GM23338 (cell line): ENCODE data around the gene RBM8A. TPM values are rescaled to one million over a fixed set of nuclear protein-coding genes. Genes with fewer than 3 reads are reported as not detected.

Source experiments
- ATAC-seq: fragments of 200-7000 bp; cut with Tn5 transposase; 3 replicates; pipeline ENCODE4 v1.9.1; 2020
- DNase-seq: peaks from one replicate; pipeline ENCODE4 v3.0.0-alpha.2; 2015; ENCODE audit warnings: low spot score
- H2AFZ ChIP-seq: fragments of 200-600 bp; sonication (generic); 2 replicates; pipeline ENCODE4 v1.8.0; 2016; ENCODE audit warnings: antibody characterized with exemption, mild to moderate bottlenecking, moderate library complexity
- H3F3A ChIP-seq: fragments of 200-600 bp; sonication (generic); replicated peaks from 2 replicates; pipeline ENCODE4 v1.8.0; 2017; ENCODE audit warnings: antibody characterized with exemption, mixed run types, low read depth
- H3K27ac ChIP-seq: fragments of 200-600 bp; sonication (generic); 2 replicates; pipeline ENCODE4 v1.6.1; 2016; ENCODE audit warnings: low read depth
- H3K27me3 ChIP-seq: fragments of 200-600 bp; sonication (generic); 2 replicates; pipeline ENCODE4 v1.8.0; 2016; ENCODE audit warnings: mild to moderate bottlenecking, mixed run types, moderate library complexity; ENCODE audit not compliant: insufficient read depth
- H3K36me3 ChIP-seq: fragments of 200-600 bp; sonication (generic); 2 replicates; pipeline ENCODE4 v1.8.0; 2016; ENCODE audit warnings: mild to moderate bottlenecking; ENCODE audit not compliant: insufficient read depth
- H3K4me1 ChIP-seq: fragments of 200-600 bp; sonication (generic); 2 replicates; pipeline ENCODE4 v1.8.0; 2016; ENCODE audit warnings: mild to moderate bottlenecking, moderate library complexity; ENCODE audit not compliant: insufficient read depth
- H3K4me2 ChIP-seq: fragments of 200-600 bp; sonication (generic); 2 replicates; pipeline ENCODE4 v1.7.1; 2017; ENCODE audit warnings: mixed run types
- H3K4me3 ChIP-seq: fragments of 200-600 bp; sonication (generic); 2 replicates; pipeline ENCODE4 v1.6.1; 2016; ENCODE audit warnings: mixed run types
- H3K79me2 ChIP-seq: fragments of 200-600 bp; sonication (generic); replicated peaks from 2 replicates; pipeline ENCODE4 v1.8.0; 2017; ENCODE audit warnings: mild to moderate bottlenecking; ENCODE audit not compliant: insufficient read depth
- H3K9me2 ChIP-seq: fragments of 200-600 bp; sonication (generic); 2 replicates; pipeline ENCODE4 v1.8.0; 2017; ENCODE audit not compliant: insufficient read depth
- H4K20me1 ChIP-seq: fragments of 200-600 bp; sonication (generic); replicated peaks from 2 replicates; pipeline ENCODE4 v1.8.0; 2017; ENCODE audit warnings: mild to moderate bottlenecking; ENCODE audit not compliant: insufficient read depth
- H3K27ac Mint-ChIP-seq: 2 replicates; pipeline ENCODE4 v1.8.0; 2020; ENCODE audit warnings: inconsistent platforms, mild to moderate bottlenecking, moderate library complexity, mixed read lengths
- H3K27me3 Mint-ChIP-seq: 3 replicates; pipeline ENCODE4 v1.8.0; 2022; ENCODE audit warnings: low read depth, mild to moderate bottlenecking, moderate library complexity, mixed read lengths, inconsistent platforms; ENCODE audit not compliant: insufficient read depth, poor library complexity
- H3K36me3 Mint-ChIP-seq: 3 replicates; pipeline ENCODE4 v1.8.0; 2021; ENCODE audit warnings: low read depth, mild to moderate bottlenecking, inconsistent platforms, moderate library complexity, mixed read lengths
- H3K4me1 Mint-ChIP-seq: 3 replicates; pipeline ENCODE4 v1.8.0; 2020; ENCODE audit warnings: mild to moderate bottlenecking, inconsistent platforms, mixed read lengths
- H3K4me3 Mint-ChIP-seq: 3 replicates; pipeline ENCODE4 v1.8.0; 2021; ENCODE audit warnings: moderate library complexity, mild to moderate bottlenecking, inconsistent platforms, mixed read lengths
- H3K9me3 Mint-ChIP-seq: 3 replicates; pipeline ENCODE4 v1.8.0; 2020; ENCODE audit warnings: moderate library complexity, mild to moderate bottlenecking, inconsistent platforms, mixed read lengths
- CREB1 ChIP-seq: fragments of 250-450 bp; sonication (Bioruptor Pico); IDR thresholded peaks from 2 replicates; pipeline ENCODE4 v1.5.0; 2020; ENCODE audit warnings: low read depth, mild to moderate bottlenecking, moderate library complexity
- EZH2 ChIP-seq: fragments of 200-600 bp; sonication (generic); IDR thresholded peaks from one replicate; pipeline ENCODE4 v1.8.0; 2017; ENCODE audit warnings: antibody characterized with exemption, mild to moderate bottlenecking, low read depth; ENCODE audit not compliant: unreplicated experiment
- JUNB ChIP-seq: IDR thresholded peaks from one replicate; pipeline ENCODE4 v1.6.1; 2016; ENCODE audit warnings: antibody characterized with exemption; ENCODE audit not compliant: unreplicated experiment
- NANOG ChIP-seq: IDR thresholded peaks from 2 replicates; pipeline ENCODE4 v1.6.1; 2016; ENCODE audit warnings: antibody characterized with exemption, borderline replicate concordance
- POLR2AphosphoS5 ChIP-seq: IDR thresholded peaks from 2 replicates; pipeline ENCODE4 v1.6.1; 2016; ENCODE audit warnings: antibody characterized with exemption, low read depth
- STAT1 ChIP-seq: IDR thresholded peaks from one replicate; pipeline ENCODE4 v1.6.1; 2016; ENCODE audit warnings: antibody characterized with exemption; ENCODE audit not compliant: unreplicated experiment
- ZNF114 ChIP-seq: fragments of 250-450 bp; sonication (Bioruptor Pico); IDR thresholded peaks from 2 replicates; pipeline ENCODE4 v1.5.0; 2020; ENCODE audit warnings: mild to moderate bottlenecking, moderate library complexity
- ZNF331 ChIP-seq: fragments of 250-450 bp; sonication (Bioruptor Pico); IDR thresholded peaks from 2 replicates; pipeline ENCODE4 v1.5.0; 2020; ENCODE audit warnings: low read depth, mild to moderate bottlenecking, moderate library complexity
- polyA plus RNA-seq: library from polyadenylated mRNA; unstranded; fragments of >200 nt; fragmentation: Nextera tagmentation; extraction: Ambion mirVana; gene quantifications from 2 replicates; pipeline ENCODE4 v1.2.1, GENCODE V29; 2016
- total RNA-seq: library from RNA; depleted of rRNA; stranded (reverse); fragments of >200 nt; shearing (Covaris generic); gene quantifications from 2 replicates; pipeline ENCODE4 v1.2.3, GENCODE V29; 2014
- TF ChIP-seq, protein P1 (sequence below): IDR thresholded peaks from one replicate; pipeline ENCODE4 v1.6.1; 2018; ENCODE audit warnings: antibody characterized with exemption; ENCODE audit not compliant: unreplicated experiment
- TF ChIP-seq, protein P2 (sequence below), 2 experiments: fragments of 200-600 bp in 1 of 2; sonication (generic) in 1 of 2; conservative IDR thresholded peaks; 2 replicates each; pipeline versions ENCODE4 v1.5.1 to v1.6.1; 2016 to 2017; ENCODE audit warnings: antibody characterized with exemption in 2 of 2, low read depth in 2 of 2, mild to moderate bottlenecking in 2 of 2, moderate library complexity in 1 of 2
- TF ChIP-seq, protein P3 (sequence below): IDR thresholded peaks from 2 replicates; pipeline ENCODE4 v1.6.1; 2016; ENCODE audit warnings: antibody characterized with exemption

RBM8A gene
- total and polyA plus RNA-seq, 2 experiments from 2014 or later, result 170 to 312 TPM

DNA sequence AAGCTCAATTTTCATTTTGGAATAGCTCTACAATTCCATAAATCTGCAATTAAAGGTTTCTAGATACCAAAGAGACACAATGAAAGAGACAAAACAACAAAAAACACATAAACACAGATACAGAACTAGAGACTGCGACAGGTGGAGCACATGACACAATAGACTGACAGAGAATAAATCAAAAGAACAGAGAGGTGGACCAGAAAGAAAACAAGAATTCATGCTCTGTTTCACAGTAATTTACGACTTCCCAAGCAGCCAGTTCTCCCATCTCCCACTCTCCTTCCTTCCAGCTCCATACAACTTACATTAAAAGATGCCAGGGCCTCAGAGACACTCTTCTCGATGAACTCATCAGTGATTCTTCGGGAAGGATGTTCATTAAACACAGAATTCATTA, 15.1 kb upstream of the RBM8A start:
- no peak for DNase-seq
- H3K27me3 ChIP-seq, result no peaks in the 10 kb centered on the region
- Mint-ChIP-seq H3K27me3 (peaks cover 1% of the 10 kb centered on the region), H3K36me3 (no peaks in the 10 kb centered on the region), H3K4me3 (no peak overlapping the region), H3K4me1 (peaks cover 9% of the 10 kb centered on the region), H3K27ac (no peak overlapping the region), H3K9me3 (no peaks in the 10 kb centered on the region)
- no peaks in the 10 kb centered on the region for H4K20me1 ChIP-seq
- ATAC-seq, result no peak
- no peaks in the 10 kb centered on the region for H3K79me2 ChIP-seq
- H3K27ac ChIP-seq, result no peak overlapping the region
- H3K4me3 ChIP-seq, result no peak overlapping the region
- H3K4me2 ChIP-seq, result no peak overlapping the region
- no peak overlapping the region for H2AFZ ChIP-seq
- peaks cover 7% of the 10 kb centered on the region for H3K4me1 ChIP-seq
- TF ChIP-seq STAT1, result no peak
- TF ChIP-seq ZNF114 (CRISPR knock-in tag), result no peak
- TF ChIP-seq, protein P1, sequence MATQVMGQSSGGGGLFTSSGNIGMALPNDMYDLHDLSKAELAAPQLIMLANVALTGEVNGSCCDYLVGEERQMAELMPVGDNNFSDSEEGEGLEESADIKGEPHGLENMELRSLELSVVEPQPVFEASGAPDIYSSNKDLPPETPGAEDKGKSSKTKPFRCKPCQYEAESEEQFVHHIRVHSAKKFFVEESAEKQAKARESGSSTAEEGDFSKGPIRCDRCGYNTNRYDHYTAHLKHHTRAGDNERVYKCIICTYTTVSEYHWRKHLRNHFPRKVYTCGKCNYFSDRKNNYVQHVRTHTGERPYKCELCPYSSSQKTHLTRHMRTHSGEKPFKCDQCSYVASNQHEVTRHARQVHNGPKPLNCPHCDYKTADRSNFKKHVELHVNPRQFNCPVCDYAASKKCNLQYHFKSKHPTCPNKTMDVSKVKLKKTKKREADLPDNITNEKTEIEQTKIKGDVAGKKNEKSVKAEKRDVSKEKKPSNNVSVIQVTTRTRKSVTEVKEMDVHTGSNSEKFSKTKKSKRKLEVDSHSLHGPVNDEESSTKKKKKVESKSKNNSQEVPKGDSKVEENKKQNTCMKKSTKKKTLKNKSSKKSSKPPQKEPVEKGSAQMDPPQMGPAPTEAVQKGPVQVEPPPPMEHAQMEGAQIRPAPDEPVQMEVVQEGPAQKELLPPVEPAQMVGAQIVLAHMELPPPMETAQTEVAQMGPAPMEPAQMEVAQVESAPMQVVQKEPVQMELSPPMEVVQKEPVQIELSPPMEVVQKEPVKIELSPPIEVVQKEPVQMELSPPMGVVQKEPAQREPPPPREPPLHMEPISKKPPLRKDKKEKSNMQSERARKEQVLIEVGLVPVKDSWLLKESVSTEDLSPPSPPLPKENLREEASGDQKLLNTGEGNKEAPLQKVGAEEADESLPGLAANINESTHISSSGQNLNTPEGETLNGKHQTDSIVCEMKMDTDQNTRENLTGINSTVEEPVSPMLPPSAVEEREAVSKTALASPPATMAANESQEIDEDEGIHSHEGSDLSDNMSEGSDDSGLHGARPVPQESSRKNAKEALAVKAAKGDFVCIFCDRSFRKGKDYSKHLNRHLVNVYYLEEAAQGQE, result no peak
- TF ChIP-seq, protein P2, sequence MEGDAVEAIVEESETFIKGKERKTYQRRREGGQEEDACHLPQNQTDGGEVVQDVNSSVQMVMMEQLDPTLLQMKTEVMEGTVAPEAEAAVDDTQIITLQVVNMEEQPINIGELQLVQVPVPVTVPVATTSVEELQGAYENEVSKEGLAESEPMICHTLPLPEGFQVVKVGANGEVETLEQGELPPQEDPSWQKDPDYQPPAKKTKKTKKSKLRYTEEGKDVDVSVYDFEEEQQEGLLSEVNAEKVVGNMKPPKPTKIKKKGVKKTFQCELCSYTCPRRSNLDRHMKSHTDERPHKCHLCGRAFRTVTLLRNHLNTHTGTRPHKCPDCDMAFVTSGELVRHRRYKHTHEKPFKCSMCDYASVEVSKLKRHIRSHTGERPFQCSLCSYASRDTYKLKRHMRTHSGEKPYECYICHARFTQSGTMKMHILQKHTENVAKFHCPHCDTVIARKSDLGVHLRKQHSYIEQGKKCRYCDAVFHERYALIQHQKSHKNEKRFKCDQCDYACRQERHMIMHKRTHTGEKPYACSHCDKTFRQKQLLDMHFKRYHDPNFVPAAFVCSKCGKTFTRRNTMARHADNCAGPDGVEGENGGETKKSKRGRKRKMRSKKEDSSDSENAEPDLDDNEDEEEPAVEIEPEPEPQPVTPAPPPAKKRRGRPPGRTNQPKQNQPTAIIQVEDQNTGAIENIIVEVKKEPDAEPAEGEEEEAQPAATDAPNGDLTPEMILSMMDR (conservative IDR thresholded peaks at IDR 0.05; ENCODE audit: low read depth in 2 of 2), result no peak
- TF ChIP-seq ZNF331 (CRISPR knock-in tag), result no peak
- no peaks in the 10 kb centered on the region for H3K36me3 ChIP-seq
- H3F3A ChIP-seq, result no peaks in the 10 kb centered on the region
- H3K9me2 ChIP-seq, result no peaks in the 10 kb centered on the region

DNA sequence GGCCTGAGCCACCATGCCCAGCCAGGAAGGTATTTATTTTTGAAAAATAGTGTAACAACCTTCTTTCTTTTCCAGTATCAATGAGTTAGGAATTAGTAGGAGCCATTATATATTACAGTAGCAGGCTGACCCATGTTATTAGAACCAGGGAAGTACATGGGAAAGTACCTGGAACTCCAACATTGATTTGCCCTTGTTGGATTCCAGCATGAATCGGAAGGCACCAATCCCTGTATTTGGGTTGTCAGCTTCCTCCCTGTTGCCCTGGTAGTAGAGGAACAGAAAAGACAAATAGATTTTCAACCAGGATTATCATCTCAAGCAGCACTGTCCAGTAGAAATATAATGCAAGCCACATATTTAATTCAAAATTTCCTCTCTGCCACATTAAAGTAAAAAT, 10.2 kb upstream of the RBM8A start:
- ATAC-seq, result no peak
- H3K27me3 ChIP-seq, result no peaks in the 10 kb centered on the region
- no peak overlapping the region for H3K4me3 ChIP-seq
- H3K4me1 Mint-ChIP-seq, result peaks cover 17% of the 10 kb centered on the region
- no peak overlapping the region for H2AFZ ChIP-seq
- H3K27ac Mint-ChIP-seq, result 0 out of 2 replicates have a peak overlapping the region, but pooled peaks have one; percentile 52
- H3K4me2 ChIP-seq, result no peak overlapping the region
- H3K27ac ChIP-seq, result 0 out of 2 replicates have a peak overlapping the region, but pooled peaks have one; percentile 7
- no peak overlapping the region for H3K4me3 Mint-ChIP-seq
- no peaks in the 10 kb centered on the region for H3F3A ChIP-seq
- H3K9me3 Mint-ChIP-seq, result no peaks in the 10 kb centered on the region
- H3K4me1 ChIP-seq, result peaks cover 15% of the 10 kb centered on the region
- no peaks in the 10 kb centered on the region for H3K36me3 ChIP-seq
- DNase-seq, result no peak
- H3K9me2 ChIP-seq, result no peaks in the 10 kb centered on the region
- no peaks in the 10 kb centered on the region for H3K36me3 Mint-ChIP-seq
- H3K79me2 ChIP-seq, result no peaks in the 10 kb centered on the region
- H4K20me1 ChIP-seq, result no peaks in the 10 kb centered on the region
- H3K27me3 Mint-ChIP-seq, result no peaks in the 10 kb centered on the region
- TF ChIP-seq, protein P2 (conservative IDR thresholded peaks at IDR 0.05; ENCODE audit: low read depth in 2 of 2), result no peak
- TF ChIP-seq ZNF331 (CRISPR knock-in tag) (no peak), NANOG (no peak), STAT1 (no peak), EZH2 (no peak), CREB1 (CRISPR knock-in tag) (no peak), POLR2AphosphoS5 (no peak), JUNB (no peak)
- TF ChIP-seq, protein P3, sequence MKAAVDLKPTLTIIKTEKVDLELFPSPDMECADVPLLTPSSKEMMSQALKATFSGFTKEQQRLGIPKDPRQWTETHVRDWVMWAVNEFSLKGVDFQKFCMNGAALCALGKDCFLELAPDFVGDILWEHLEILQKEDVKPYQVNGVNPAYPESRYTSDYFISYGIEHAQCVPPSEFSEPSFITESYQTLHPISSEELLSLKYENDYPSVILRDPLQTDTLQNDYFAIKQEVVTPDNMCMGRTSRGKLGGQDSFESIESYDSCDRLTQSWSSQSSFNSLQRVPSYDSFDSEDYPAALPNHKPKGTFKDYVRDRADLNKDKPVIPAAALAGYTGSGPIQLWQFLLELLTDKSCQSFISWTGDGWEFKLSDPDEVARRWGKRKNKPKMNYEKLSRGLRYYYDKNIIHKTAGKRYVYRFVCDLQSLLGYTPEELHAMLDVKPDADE, result no peak
- TF ChIP-seq, protein P1, result no peak
